OCI-LY1 (cell line): ENCODE results near the gene AFDN.

ENCODE experiments used
- H2AFZ ChIP-seq: fragments of 200-600 bp; sonication (generic), shearing (Covaris generic); 2 replicates; pipeline ENCODE4 v1.6.0; 2014; ENCODE audit warnings: antibody characterized with exemption, mild to moderate bottlenecking, low read length
- H3F3A ChIP-seq: fragments of 200-600 bp; sonication (generic), shearing (Covaris generic); 2 replicates; pipeline ENCODE4 v1.6.0; 2014; ENCODE audit warnings: mild to moderate bottlenecking, antibody characterized with exemption, low read length, moderate library complexity; ENCODE audit not compliant: insufficient read depth
- H3K27ac ChIP-seq: fragments of 200-600 bp; sonication (generic); 2 replicates; pipeline ENCODE4 v1.5.1; 2014; ENCODE audit warnings: low read length, mixed run types, mild to moderate bottlenecking, low read depth; ENCODE audit not compliant: poor library complexity, severe bottlenecking
- H3K27me3 ChIP-seq: fragments of 200-600 bp; sonication (generic); 2 replicates; pipeline ENCODE4 v1.6.0; 2014; ENCODE audit warnings: antibody characterized with exemption, mild to moderate bottlenecking, low read length, moderate library complexity; ENCODE audit not compliant: insufficient read depth
- H3K36me3 ChIP-seq: fragments of 200-600 bp; sonication (generic); 2 replicates; pipeline ENCODE4 v1.6.1; 2014; ENCODE audit warnings: mild to moderate bottlenecking, antibody characterized with exemption, low read length, moderate library complexity, mixed read lengths; ENCODE audit not compliant: insufficient read depth
- H3K4me1 ChIP-seq: fragments of 200-600 bp; sonication (generic); 2 replicates; pipeline ENCODE4 v1.5.1; 2014; ENCODE audit warnings: mild to moderate bottlenecking, low read length, moderate library complexity; ENCODE audit not compliant: insufficient read depth, severe bottlenecking
- H3K4me2 ChIP-seq: fragments of 200-600 bp; sonication (generic), shearing (Covaris generic); 2 replicates; pipeline ENCODE4 v1.6.1; 2014; ENCODE audit warnings: low read length
- H3K4me3 ChIP-seq: fragments of 200-600 bp; sonication (generic); 2 replicates; pipeline ENCODE4 v1.5.1; 2014; ENCODE audit warnings: low read length, low read depth, mild to moderate bottlenecking, mixed read lengths; ENCODE audit not compliant: poor library complexity, severe bottlenecking
- H3K79me2 ChIP-seq: fragments of 200-600 bp; shearing (Covaris generic); 2 replicates; pipeline ENCODE4 v1.6.1; 2016; ENCODE audit warnings: mixed run types, low read length, mixed read lengths; ENCODE audit not compliant: insufficient read depth
- H3K9ac ChIP-seq: fragments of 200-600 bp; sonication (generic), shearing (Covaris generic); 2 replicates; pipeline ENCODE4 v1.6.1; 2014; ENCODE audit warnings: mild to moderate bottlenecking, low read length, mixed read lengths
- H3K9me2 ChIP-seq: fragments of 200-600 bp; sonication (generic), shearing (Covaris generic); 2 replicates; pipeline ENCODE4 v1.6.1; 2014; ENCODE audit warnings: low read depth, mild to moderate bottlenecking, low read length, mixed read lengths
- H3K9me3 ChIP-seq: fragments of 200-600 bp; shearing (Covaris generic); 2 replicates; pipeline ENCODE4 v1.6.1; 2014; ENCODE audit warnings: low read length, mixed read lengths
- H4K20me1 ChIP-seq: fragments of 200-600 bp; sonication (generic), shearing (Covaris generic); 2 replicates; pipeline ENCODE4 v1.6.0; 2016; ENCODE audit warnings: mild to moderate bottlenecking, low read length; ENCODE audit not compliant: insufficient read depth
- CTCF ChIP-seq: fragments of 200-600 bp; sonication (generic), shearing (Covaris generic); IDR thresholded peaks from 2 replicates; pipeline ENCODE4 v1.5.1; 2017; ENCODE audit warnings: mild to moderate bottlenecking, antibody characterized with exemption, low read length, moderate library complexity, mixed read lengths
- EZH2 ChIP-seq: fragments of 200-600 bp; sonication (generic), shearing (Covaris generic); IDR thresholded peaks from 2 replicates; pipeline ENCODE4 v1.8.0; 2017; ENCODE audit warnings: borderline replicate concordance, mixed run types, mild to moderate bottlenecking, antibody characterized with exemption, low read length, moderate library complexity, mixed read lengths

Gene AFDN

GRCh38 chr6:167984144-167984719 is 157.5 kb downstream of the AFDN start:
- no peaks in the 10 kb centered on the region for H4K20me1 ChIP-seq
- TF ChIP-seq CTCF, result no peak
- no peak for TF ChIP-seq EZH2
- no peak overlapping the region for H2AFZ ChIP-seq
- H3K9me3 ChIP-seq, result no peaks in the 10 kb centered on the region
- no peaks in the 10 kb centered on the region for H3K9me2 ChIP-seq
- no peak overlapping the region for H3K27ac ChIP-seq
- no peak overlapping the region for H3K9ac ChIP-seq
- no peak overlapping the region for H3K4me3 ChIP-seq
- H3K4me2 ChIP-seq, result no peak overlapping the region
- H3F3A ChIP-seq, result no peaks in the 10 kb centered on the region
- peaks cover 2% of the 10 kb centered on the region; the same call in 1 of the 2 replicates for H3K27me3 ChIP-seq
- H3K79me2 ChIP-seq, result no peaks in the 10 kb centered on the region
- H3K4me1 ChIP-seq, result no peaks in the 10 kb centered on the region
- H3K36me3 ChIP-seq, result no peaks in the 10 kb centered on the region

GRCh38 chr6:167984876-167985604 is 158.3 kb downstream of the AFDN start:
- TF ChIP-seq EZH2 (no peak), CTCF (no peak)
- Histone ChIP-seq H3K4me3 (no peak overlapping the region), H3K27me3 (peaks cover 2% of the 10 kb centered on the region; the same call in 1 of the 2 replicates)

GRCh38 chr6:167985911-167986595 is 159.3 kb downstream of the AFDN start:
- Histone ChIP-seq H3K79me2 (no peaks in the 10 kb centered on the region), H3F3A (no peaks in the 10 kb centered on the region), H3K9me3 (no peaks in the 10 kb centered on the region), H3K9ac (no peak overlapping the region), H2AFZ (no peak overlapping the region), H3K27me3 (peaks cover 2% of the 10 kb centered on the region; the same call in 1 of the 2 replicates), H3K4me3 (no peak overlapping the region), H3K4me1 (no peaks in the 10 kb centered on the region), H4K20me1 (no peaks in the 10 kb centered on the region), H3K4me2 (no peak overlapping the region), H3K36me3 (no peaks in the 10 kb centered on the region), H3K9me2 (no peaks in the 10 kb centered on the region), H3K27ac (no peak overlapping the region)
- no peak for TF ChIP-seq CTCF
- no peak for TF ChIP-seq EZH2

More at GRCh38 chr6:167984876-167985604, 158.3 kb downstream of the AFDN start:
- Histone ChIP-seq H3K36me3 (no peaks in the 10 kb centered on the region), H4K20me1 (no peaks in the 10 kb centered on the region), H3K4me2 (no peak overlapping the region), H3K4me1 (no peaks in the 10 kb centered on the region), H3K79me2 (no peaks in the 10 kb centered on the region), H3F3A (no peaks in the 10 kb centered on the region), H2AFZ (no peak overlapping the region), H3K9ac (no peak overlapping the region), H3K27ac (no peak overlapping the region), H3K9me3 (no peaks in the 10 kb centered on the region), H3K9me2 (no peaks in the 10 kb centered on the region)
